SK-N-MC (cell line): Measurements from ENCODE around the gene KIF1A.
"Not testable (repeated sequence)": the region's sequence is repeated elsewhere in the genome, so short reads cannot be mapped to it uniquely, and the experiment has no call there.

Experiments
- EZH2 ChIP-seq: fragments of 200-600 bp; sonication (generic); IDR thresholded peaks from one replicate; pipeline ENCODE4 v1.6.1; 2017; ENCODE audit warnings: antibody characterized with exemption
- FOXP2 ChIP-seq: optimal IDR thresholded peaks from 2 replicates; pipeline ENCODE3; 2011; ENCODE audit warnings: mild to moderate bottlenecking, moderate library complexity; ENCODE audit not compliant: insufficient read depth; ENCODE audit errors: extremely low read length, control extremely low read depth

DNA sequence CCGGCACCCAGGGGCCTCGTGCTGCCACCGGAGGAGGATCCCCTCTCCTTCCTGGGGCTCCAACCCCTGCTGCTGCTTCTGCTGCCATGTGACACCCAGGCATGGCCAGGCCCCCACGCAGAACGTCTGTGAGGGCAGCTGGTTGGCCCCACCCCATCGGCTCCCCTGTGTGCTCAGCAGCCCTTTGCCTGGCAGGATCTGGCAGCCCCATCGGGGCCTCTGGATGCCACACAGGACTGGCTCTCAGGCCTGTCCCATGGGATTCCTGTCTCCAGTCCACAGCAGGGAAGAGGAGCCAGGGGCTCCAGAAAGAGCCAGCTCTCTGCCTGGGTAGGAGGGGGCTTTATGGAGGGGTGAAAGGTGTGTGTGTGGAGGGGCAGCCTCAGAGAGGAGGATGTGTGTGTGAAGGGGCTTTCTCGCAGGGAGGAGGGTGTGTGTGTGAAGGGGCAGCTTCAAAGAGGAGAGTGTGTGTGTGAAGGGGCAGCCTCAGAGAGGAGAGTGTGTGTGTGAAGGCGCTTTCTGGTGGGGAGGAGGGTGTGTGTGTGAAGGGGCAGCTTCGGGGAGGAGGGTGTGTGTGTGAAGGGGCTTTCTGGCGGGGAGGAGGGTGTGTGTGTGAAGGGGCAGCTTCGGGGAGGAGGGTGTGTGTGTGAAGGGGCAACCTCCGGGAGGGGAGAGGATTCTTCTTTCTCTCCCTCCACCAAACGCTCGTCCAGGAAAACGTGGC lies 145.4 kb downstream of the KIF1A start:
- not testable (repeated sequence) for TF ChIP-seq EZH2, FOXP2
